HG03135 (cell line): ENCODE measurements around the gene WAC.
A peak's percentile ranks its signal among the peaks of the same experiment; 100 is the strongest.
"Not testable (repeated sequence)": the region's sequence is repeated elsewhere in the genome, so short reads cannot be mapped to it uniquely, and the experiment has no call there.

ENCODE experiments used
- ATAC-seq: cut with Tn5 transposase; IDR thresholded peaks from one replicate; pipeline ENCODE4 v1.9.1; 2021; ENCODE audit warnings: mild to moderate bottlenecking, moderate library complexity; ENCODE audit not compliant: unreplicated experiment

The WAC gene, protein sequence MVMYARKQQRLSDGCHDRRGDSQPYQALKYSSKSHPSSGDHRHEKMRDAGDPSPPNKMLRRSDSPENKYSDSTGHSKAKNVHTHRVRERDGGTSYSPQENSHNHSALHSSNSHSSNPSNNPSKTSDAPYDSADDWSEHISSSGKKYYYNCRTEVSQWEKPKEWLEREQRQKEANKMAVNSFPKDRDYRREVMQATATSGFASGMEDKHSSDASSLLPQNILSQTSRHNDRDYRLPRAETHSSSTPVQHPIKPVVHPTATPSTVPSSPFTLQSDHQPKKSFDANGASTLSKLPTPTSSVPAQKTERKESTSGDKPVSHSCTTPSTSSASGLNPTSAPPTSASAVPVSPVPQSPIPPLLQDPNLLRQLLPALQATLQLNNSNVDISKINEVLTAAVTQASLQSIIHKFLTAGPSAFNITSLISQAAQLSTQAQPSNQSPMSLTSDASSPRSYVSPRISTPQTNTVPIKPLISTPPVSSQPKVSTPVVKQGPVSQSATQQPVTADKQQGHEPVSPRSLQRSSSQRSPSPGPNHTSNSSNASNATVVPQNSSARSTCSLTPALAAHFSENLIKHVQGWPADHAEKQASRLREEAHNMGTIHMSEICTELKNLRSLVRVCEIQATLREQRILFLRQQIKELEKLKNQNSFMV

GRCh38 chr10:28532337-28533185, at the start of gene WAC:
Gene WAC, plus strand, starts transcription at chr10:28533118. Its CDS starts 462 bp downstream, at chr10:28533580.
- ATAC-seq = peak; percentile 78

DNA sequence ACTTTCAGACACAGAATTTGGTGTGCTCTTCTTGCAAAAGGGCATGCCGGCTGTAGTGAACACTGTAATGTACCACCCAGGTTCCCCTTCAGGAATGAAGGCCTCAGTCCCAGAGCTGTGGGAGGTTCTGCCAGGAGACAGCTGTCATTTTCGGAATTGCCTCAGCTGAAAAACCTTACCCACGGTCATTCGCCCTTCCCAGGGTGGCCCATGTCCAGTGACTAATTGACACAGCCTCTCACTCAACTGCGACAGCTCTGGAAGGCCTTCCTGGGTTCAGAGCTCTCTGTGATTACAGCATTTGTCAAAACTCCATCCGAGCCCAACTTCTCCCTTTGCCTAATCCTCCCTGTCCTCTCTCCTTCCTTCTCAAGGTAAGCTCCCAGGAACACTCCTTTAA, 43.7 kb upstream of the WAC start:
- no peak for ATAC-seq

GRCh38 chr10:28490256-28490865, 42.6 kb upstream of the WAC start:
- ATAC-seq = not testable (repeated sequence)

GRCh38 chr10:28492116-28492920, 40.6 kb upstream of the WAC start:
- no peak for ATAC-seq

GRCh38 chr10:28494420-28494819, 38.5 kb upstream of the WAC start:
- ATAC-seq = no peak

GRCh38 chr10:28495084-28495483, 37.8 kb upstream of the WAC start:
- ATAC-seq = no peak

- no peak for ATAC-seq
Observed at GRCh38 chr10:28496017-28496416, 36.9 kb upstream of the WAC start.

GRCh38 chr10:28496481-28496961, 36.4 kb upstream of the WAC start:
- ATAC-seq = no peak

GRCh38 chr10:28497313-28498126, 35.4 kb upstream of the WAC start:
- ATAC-seq = no peak

GRCh38 chr10:28500203-28500602, 32.7 kb upstream of the WAC start:
- not testable (repeated sequence) for ATAC-seq

DNA sequence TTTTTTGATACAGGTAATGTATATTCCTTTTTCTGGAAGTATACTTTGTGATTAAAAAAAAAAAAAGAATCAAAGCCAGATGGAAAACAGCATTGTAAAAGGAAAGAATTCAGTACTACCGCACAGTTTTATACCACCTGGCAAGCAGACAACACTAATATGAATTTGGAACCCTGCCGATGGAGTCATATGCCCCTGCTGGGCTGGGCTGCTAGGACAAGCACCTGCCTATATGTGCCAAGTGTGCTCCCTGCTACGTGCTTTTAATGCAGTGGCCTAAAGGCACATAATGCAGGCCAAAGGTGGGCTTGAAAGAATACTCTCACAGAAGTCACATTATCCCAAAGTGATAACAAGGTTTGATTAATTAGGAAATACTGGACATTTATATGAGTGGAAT, 29.8 kb upstream of the WAC start:
- no peak for ATAC-seq

DNA sequence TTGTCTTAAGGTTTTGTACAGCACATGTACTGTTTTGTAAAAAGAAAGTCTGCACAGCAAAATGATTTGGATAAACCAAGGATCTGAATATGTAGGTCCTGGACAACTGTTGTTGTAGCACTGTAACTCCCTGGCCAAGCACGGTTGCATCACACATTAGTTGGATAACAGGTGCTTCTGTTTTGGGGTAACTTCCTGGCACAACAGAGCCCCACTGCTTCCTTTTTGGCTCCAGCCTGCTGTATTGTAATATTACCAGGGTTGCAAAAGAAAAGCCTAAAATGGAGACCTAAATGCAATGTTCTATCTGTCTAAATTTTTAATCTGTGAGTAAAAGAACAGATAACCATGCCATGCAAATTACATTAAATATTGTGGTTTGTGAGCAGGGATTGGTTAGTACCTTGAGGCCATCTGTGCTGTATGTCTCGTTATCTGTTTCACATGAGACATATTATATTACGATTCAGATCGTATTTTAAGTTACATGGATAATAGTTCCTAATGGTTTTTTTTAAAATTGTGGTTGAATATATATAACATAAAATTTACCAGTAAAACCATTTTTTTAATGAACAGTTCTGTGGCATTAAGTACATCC, 27.5 kb upstream of the WAC start:
- no peak for ATAC-seq

DNA sequence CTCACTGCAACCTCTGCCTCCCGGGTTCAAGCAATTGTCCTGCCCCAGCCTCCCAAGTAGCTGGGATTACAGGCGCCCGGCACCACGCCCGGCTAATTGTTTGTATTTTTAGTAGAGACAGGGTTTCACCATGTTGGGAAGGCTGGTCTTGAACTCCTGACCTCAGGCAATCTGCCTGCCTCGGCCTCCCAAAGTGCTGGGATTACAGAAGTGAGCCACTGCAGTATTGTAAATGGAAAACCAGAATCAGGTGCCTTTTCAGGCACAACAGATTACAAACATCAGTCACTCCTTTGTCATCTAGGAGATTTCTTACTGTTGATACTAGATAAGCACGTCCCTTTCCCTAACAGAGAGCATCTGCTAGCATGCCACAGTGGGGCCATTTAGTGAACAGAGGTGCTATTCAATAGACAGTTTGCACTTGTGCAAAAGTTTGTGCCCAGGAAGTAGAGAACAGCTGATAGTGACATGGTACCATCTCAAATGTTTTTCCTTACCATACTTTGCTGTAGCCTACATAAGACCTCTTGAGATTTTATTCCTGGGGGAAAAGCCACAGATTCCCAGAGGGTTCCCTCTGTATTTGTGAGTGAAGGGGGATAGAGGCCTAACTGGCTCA, 24.5 kb upstream of the WAC start:
- no peak for ATAC-seq

GRCh38 chr10:28509286-28509685, 23.6 kb upstream of the WAC start:
- no peak for ATAC-seq

- ATAC-seq = no peak
Observed at GRCh38 chr10:28514648-28515047, 18.3 kb upstream of the WAC start.

DNA sequence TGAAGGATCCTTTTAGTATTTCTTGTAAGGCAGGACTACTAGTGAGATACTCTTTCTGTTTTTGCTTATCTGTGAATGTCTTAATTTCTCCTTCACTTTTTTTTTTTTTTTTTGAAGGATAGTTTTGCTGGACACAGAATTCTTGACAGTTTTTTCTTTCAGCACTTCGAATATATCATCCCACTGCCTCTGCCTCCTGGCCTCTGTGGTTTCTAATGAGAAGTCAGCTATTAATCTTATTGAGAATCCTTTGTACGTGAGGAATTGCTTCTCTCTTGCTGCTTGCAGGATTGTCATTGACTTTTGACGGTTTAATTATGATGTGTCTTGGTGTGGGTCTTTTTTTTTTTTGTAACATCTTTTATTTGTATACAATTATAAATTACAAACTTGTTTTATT, 12.6 kb upstream of the WAC start:
- no peak for ATAC-seq

- not testable (repeated sequence) for ATAC-seq
Observed at GRCh38 chr10:28520828-28521227, 12.1 kb upstream of the WAC start.

DNA sequence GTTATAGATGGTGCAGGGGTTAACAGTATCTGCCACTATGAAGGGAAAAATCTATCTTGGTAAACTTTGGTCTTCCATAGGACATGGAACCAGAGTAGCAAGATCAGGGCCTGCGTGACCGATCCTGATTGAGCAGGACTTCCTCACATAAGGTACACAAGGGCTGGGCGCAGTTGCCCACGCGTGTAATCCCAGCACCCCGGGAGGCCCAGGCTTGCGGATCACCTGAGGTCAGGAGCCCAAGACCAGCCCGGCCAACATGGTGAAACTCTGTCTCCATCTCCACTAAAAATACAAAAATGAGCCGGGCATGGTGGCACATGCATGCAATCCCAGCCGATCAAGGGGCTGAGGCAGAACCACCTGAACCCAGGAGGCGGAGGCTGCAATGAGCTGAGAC, 11.0 kb upstream of the WAC start:
- not testable (repeated sequence) for ATAC-seq
